Activated CD4-positive, alpha-beta T cell treated with anti-CD3 and anti-CD28 coated beads, Interleukin-2, amount 10 ng/mL, durations not matched to agents 24 days and 14 days (primary cell): ENCODE measurements around the gene CFAP97D1. TPM values are rescaled to one million over a fixed set of nuclear protein-coding genes. Genes with fewer than 3 reads are reported as not detected.

ENCODE experiments used
- DNase-seq: peaks from one replicate; pipeline ENCODE4 v3.0.0; 2022
- H3K27ac Mint-ChIP-seq: one replicate; pipeline ENCODE4 v1.8.0; 2022; ENCODE audit warnings: mild to moderate bottlenecking, mixed read lengths
- H3K27me3 Mint-ChIP-seq: one replicate; pipeline ENCODE4 v1.8.0; 2022; ENCODE audit warnings: mixed read lengths
- H3K36me3 Mint-ChIP-seq: one replicate; pipeline ENCODE4 v1.8.0; 2022; ENCODE audit warnings: low read depth, mild to moderate bottlenecking, mixed read lengths
- H3K4me1 Mint-ChIP-seq: one replicate; pipeline ENCODE4 v1.8.0; 2021; ENCODE audit warnings: mixed read lengths
- H3K4me3 Mint-ChIP-seq: one replicate; pipeline ENCODE4 v1.8.0; 2022; ENCODE audit warnings: mild to moderate bottlenecking, moderate library complexity, mixed read lengths
- H3K9me3 Mint-ChIP-seq: one replicate; pipeline ENCODE4 v1.8.0; 2021; ENCODE audit warnings: mixed read lengths
- intact Hi-C: fragments of 100-400 bp; cut with micrococcal nuclease; formaldehyde crosslinking; loops from one replicate; pipeline ENCODE4 v1.15.1; 2023
- total RNA-seq: library from RNA; stranded (reverse); gene quantifications from 2 replicates; pipeline ENCODE4 v1.2.3, GENCODE V29; 2022

CFAP97D1 gene
- total RNA-seq, result not detected in 2 replicates

DNA sequence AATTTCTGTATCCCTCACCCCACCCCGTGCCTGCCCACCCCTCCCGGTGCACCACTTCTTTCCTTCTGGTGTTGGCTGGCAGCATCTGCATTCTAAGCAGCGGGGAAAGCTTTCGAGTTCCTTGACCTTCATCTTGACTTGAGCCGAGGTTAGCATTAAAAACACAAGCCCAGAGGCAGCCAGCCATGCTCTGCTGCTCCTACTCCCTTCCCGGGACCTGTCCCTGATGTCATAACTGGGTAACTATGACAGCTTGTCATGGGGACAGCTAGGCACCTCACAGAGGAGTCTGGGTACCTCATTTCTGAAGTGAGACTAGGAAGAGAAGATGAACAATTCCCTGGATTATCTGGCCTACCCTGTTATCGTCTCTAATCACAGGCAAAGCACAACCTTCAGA, at the start of gene CFAP97D1:
TSS of gene CFAP97D1 (plus strand) at position 301 of the 400 bp plus-strand sequence. CDS start at position 329, 28 bp downstream.
- no peaks in the 10 kb centered on the region for H3K9me3 Mint-ChIP-seq
- intact Hi-C loops, result no loop called here
- peaks cover 5% of the 10 kb centered on the region for H3K4me1 Mint-ChIP-seq
- peaks cover under 1% of the 10 kb centered on the region for H3K36me3 Mint-ChIP-seq
- no peak for DNase-seq
- H3K27me3 Mint-ChIP-seq, result peaks cover 50% of the 10 kb centered on the region
- H3K27ac Mint-ChIP-seq, result no peak within 1 kb of the TSS
- H3K4me3 Mint-ChIP-seq, result peak within 1 kb of the TSS; percentile 88

DNA sequence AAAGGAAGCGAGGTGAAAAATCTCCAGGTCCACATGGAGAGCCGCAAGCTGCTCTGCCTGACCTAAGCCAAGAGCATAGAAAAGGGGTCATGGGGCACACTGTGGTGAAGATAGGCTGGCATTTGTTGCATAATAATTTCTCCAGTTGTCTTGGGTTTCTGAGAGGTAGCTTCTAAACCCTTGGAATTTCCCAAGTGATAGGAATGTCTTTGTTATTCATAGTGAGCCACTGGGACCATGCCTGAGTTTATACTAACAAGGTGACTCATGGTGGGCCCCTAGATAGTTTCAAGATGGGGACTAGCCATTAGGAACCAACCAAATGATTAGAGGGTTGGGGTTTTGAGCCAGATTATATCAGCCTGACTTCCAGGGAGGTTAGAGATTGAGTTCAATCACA, 47.3 kb upstream of the CFAP97D1 start:
- no peaks in the 10 kb centered on the region for H3K9me3 Mint-ChIP-seq
- H3K27ac Mint-ChIP-seq, result no peak overlapping the region
- no peak overlapping the region for H3K4me3 Mint-ChIP-seq
- intact Hi-C loops, result no loop called here
- no peaks in the 10 kb centered on the region for H3K36me3 Mint-ChIP-seq
- peaks cover 3% of the 10 kb centered on the region for H3K27me3 Mint-ChIP-seq
- H3K4me1 Mint-ChIP-seq, result no peaks in the 10 kb centered on the region
- no peak for DNase-seq

DNA sequence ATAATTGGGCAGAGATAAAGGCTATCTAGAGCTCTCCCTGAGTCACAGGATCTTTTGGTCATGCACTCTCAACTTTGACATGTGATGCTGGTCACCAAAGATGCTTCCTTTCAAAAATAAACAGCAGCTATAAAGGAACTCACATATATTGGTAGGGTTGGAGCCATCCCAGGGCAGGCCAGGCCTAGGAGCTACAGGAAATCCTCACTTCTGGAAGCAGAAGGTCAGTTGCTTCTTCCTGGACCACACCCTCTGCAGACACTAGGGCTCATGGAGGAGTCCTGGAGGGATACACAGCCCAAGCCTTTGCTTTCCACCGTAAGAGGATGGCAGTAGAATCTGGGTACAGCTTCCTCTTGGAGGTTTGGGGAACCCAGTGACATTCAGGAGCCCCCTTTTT, 46.3 kb upstream of the CFAP97D1 start:
- Mint-ChIP-seq H3K27me3 (peaks cover 3% of the 10 kb centered on the region), H3K36me3 (no peaks in the 10 kb centered on the region), H3K27ac (no peak overlapping the region), H3K4me3 (no peak overlapping the region), H3K4me1 (no peaks in the 10 kb centered on the region), H3K9me3 (no peaks in the 10 kb centered on the region)
- intact Hi-C loops, result no loop called here
- DNase-seq, result no peak

- Mint-ChIP-seq H3K36me3 (no peaks in the 10 kb centered on the region), H3K27me3 (peaks cover 3% of the 10 kb centered on the region), H3K27ac (no peak overlapping the region), H3K4me1 (no peaks in the 10 kb centered on the region), H3K9me3 (no peaks in the 10 kb centered on the region), H3K4me3 (no peak overlapping the region)
- intact Hi-C loops, result no loop called here
- DNase-seq, result no peak
These were observed 45.9 kb upstream of the CFAP97D1 start for GRCh38 chr17:43734376-43734775.

- intact Hi-C loops, result no loop called here
- H3K27me3 Mint-ChIP-seq, result peaks cover 3% of the 10 kb centered on the region
- no peaks in the 10 kb centered on the region for H3K36me3 Mint-ChIP-seq
These were observed 43.8 kb upstream of the CFAP97D1 start for GRCh38 chr17:43736389-43736788.

GRCh38 chr17:43737722-43738121, 42.5 kb upstream of the CFAP97D1 start:
- Mint-ChIP-seq H3K4me1 (no peaks in the 10 kb centered on the region), H3K9me3 (no peaks in the 10 kb centered on the region), H3K27me3 (peaks cover 5% of the 10 kb centered on the region), H3K4me3 (no peak overlapping the region), H3K27ac (no peak overlapping the region), H3K36me3 (no peaks in the 10 kb centered on the region)
- intact Hi-C loops, result no loop called here
- no peak for DNase-seq

More at GRCh38 chr17:43736389-43736788, 43.8 kb upstream of the CFAP97D1 start:
- no peak for DNase-seq
- H3K4me3 Mint-ChIP-seq, result no peak overlapping the region
- no peaks in the 10 kb centered on the region for H3K4me1 Mint-ChIP-seq
- H3K27ac Mint-ChIP-seq, result no peak overlapping the region
- no peaks in the 10 kb centered on the region for H3K9me3 Mint-ChIP-seq

GRCh38 chr17:43740541-43740940, 39.7 kb upstream of the CFAP97D1 start:
- intact Hi-C loops, result no loop called here
- Mint-ChIP-seq H3K27ac (no peak overlapping the region), H3K4me3 (no peak overlapping the region), H3K9me3 (no peaks in the 10 kb centered on the region), H3K27me3 (peaks cover 19% of the 10 kb centered on the region), H3K36me3 (no peaks in the 10 kb centered on the region), H3K4me1 (no peaks in the 10 kb centered on the region)
- DNase-seq, result no peak

- Mint-ChIP-seq H3K27me3 (peaks cover 29% of the 10 kb centered on the region), H3K27ac (no peak overlapping the region), H3K36me3 (no peaks in the 10 kb centered on the region), H3K9me3 (no peaks in the 10 kb centered on the region), H3K4me1 (no peaks in the 10 kb centered on the region), H3K4me3 (no peak overlapping the region)
- no peak for DNase-seq
- intact Hi-C loops, result no loop called here
These were observed 38.6 kb upstream of the CFAP97D1 start for GRCh38 chr17:43741636-43742035.

DNA sequence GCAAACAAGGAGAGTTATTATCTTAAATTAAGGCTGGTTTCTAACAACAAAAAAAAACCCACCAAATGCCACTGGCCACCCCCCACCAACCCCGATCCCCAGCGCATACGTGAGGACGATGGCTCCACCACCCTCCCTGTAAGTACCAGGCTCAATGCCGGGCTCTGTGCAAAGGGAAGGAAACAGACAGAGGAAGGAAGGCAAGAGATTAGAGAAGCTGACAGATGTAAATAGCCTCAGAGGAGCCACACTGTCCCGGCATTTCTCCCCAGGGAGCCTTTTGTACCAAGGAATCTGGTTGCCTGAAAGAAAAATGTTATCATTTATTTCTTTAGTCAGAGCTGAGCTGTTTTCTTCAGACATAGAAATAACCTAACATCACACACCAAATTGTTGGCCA, 34.7 kb upstream of the CFAP97D1 start:
- Mint-ChIP-seq H3K9me3 (no peaks in the 10 kb centered on the region), H3K36me3 (no peaks in the 10 kb centered on the region), H3K4me1 (peaks cover 5% of the 10 kb centered on the region), H3K27me3 (peaks cover 43% of the 10 kb centered on the region), H3K4me3 (no peak overlapping the region), H3K27ac (no peak overlapping the region)
- DNase-seq, result no peak
- intact Hi-C loops, result no loop called here

GRCh38 chr17:43750153-43750552, 30.1 kb upstream of the CFAP97D1 start:
- intact Hi-C loops, result no loop called here
- Mint-ChIP-seq H3K27ac (no peak overlapping the region), H3K9me3 (no peaks in the 10 kb centered on the region), H3K4me3 (no peak overlapping the region), H3K36me3 (no peaks in the 10 kb centered on the region), H3K27me3 (peaks cover 52% of the 10 kb centered on the region), H3K4me1 (peaks cover 11% of the 10 kb centered on the region)
- DNase-seq, result no peak

DNA sequence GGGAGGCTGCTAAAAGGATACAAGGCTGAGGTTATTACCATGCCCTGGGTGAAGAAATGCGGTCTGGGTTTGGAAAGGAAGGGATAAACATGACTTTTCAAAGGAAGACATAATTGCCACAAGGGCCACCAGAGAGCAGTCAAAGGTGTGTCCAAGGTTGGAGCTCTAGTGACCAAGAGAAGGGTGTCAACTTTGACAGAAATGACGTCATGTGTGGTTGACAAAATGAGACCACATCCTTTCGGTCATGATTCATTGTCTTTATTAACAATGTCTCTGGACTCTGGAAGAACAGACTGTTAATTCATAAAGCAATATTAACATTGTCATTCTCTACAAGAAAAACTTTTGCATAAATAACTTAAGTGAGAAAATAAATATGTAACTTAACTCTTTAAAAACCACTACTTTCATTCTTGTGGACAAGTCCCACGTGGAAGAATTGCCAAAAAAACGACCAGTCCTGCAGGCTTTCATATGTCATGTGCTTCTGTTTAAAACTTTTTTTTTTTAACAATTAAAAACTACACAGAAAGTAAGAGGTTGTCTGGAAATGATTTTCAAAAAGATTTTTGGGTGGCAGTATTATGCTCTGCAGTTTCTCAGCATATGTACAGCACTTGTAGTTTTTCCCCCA, 26.6 kb upstream of the CFAP97D1 start:
- intact Hi-C loops, result no loop called here
- H3K27me3 Mint-ChIP-seq, result peaks cover 51% of the 10 kb centered on the region
- no peak for DNase-seq
- H3K4me3 Mint-ChIP-seq, result no peak overlapping the region
- H3K9me3 Mint-ChIP-seq, result no peaks in the 10 kb centered on the region
- peaks cover 11% of the 10 kb centered on the region for H3K4me1 Mint-ChIP-seq
- H3K36me3 Mint-ChIP-seq, result no peaks in the 10 kb centered on the region
- no peak overlapping the region for H3K27ac Mint-ChIP-seq

- intact Hi-C loops, result no loop called here
- H3K27me3 Mint-ChIP-seq, result peaks cover 47% of the 10 kb centered on the region
- peaks cover 8% of the 10 kb centered on the region for H3K4me1 Mint-ChIP-seq
- no peaks in the 10 kb centered on the region for H3K9me3 Mint-ChIP-seq
- no peak for DNase-seq
- no peaks in the 10 kb centered on the region for H3K36me3 Mint-ChIP-seq
- no peak overlapping the region for H3K4me3 Mint-ChIP-seq
- no peak overlapping the region for H3K27ac Mint-ChIP-seq
These were observed 25.3 kb upstream of the CFAP97D1 start for GRCh38 chr17:43754947-43755346.

- Mint-ChIP-seq H3K36me3 (no peaks in the 10 kb centered on the region), H3K27me3 (peaks cover 43% of the 10 kb centered on the region), H3K27ac (no peak overlapping the region), H3K4me1 (peaks cover 6% of the 10 kb centered on the region), H3K9me3 (no peaks in the 10 kb centered on the region), H3K4me3 (no peak overlapping the region)
- intact Hi-C loops, result no loop called here
- peak; percentile 73 for DNase-seq
These were observed 24.8 kb upstream of the CFAP97D1 start for GRCh38 chr17:43755389-43755875.

- no peak overlapping the region for H3K4me3 Mint-ChIP-seq
- no peaks in the 10 kb centered on the region for H3K9me3 Mint-ChIP-seq
- H3K36me3 Mint-ChIP-seq, result no peaks in the 10 kb centered on the region
- intact Hi-C loops, result no loop called here
- no peak for DNase-seq
- no peak overlapping the region for H3K27ac Mint-ChIP-seq
- H3K4me1 Mint-ChIP-seq, result peaks cover 6% of the 10 kb centered on the region
- H3K27me3 Mint-ChIP-seq, result peaks cover 42% of the 10 kb centered on the region
These were observed 24.0 kb upstream of the CFAP97D1 start for GRCh38 chr17:43756201-43756600.

DNA sequence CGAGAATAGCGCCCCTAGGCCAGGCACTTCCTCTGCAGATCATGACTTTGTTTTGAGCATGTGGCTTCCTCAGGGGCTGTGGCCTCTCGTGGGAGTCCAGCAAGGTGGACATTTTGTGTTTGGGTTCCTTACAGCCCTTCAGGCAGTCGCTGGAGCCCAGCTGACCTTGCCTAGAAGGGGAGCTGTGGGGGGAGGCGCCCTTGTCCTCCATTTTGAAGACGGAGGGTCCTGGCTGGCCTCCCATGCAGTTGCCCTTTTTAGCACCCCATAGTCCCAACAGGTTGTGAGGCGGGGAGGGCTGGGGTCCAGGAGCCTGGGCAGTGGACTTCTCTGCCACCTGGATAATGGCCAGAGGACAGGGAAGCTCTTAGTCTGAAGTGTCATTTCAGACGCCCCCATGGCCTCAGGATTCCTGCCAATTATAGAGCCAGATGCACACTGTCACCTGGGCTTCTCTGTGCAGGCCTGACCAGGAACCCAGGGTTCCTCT, 23.0 kb upstream of the CFAP97D1 start:
- Mint-ChIP-seq H3K27me3 (peaks cover 38% of the 10 kb centered on the region), H3K36me3 (no peaks in the 10 kb centered on the region), H3K4me1 (peaks cover 6% of the 10 kb centered on the region), H3K9me3 (no peaks in the 10 kb centered on the region), H3K4me3 (no peak overlapping the region), H3K27ac (no peak overlapping the region)
- intact Hi-C loops, result no loop called here
- DNase-seq, result no peak
